NOMO-1 treated with DMSO at 0.1 percent for 48 hours (cell line): ENCODE data around the gene TM9SF2.
"Not testable (repeated sequence)": the region's sequence is repeated elsewhere in the genome, so short reads cannot be mapped to it uniquely, and the experiment has no call there.

ENCODE experiments used
- DNase-seq: peaks from one replicate; lab custom pipeline; 2025; ENCODE audit not compliant: unreplicated experiment; lab: John Stamatoyannopoulos, UW

Gene TM9SF2

GRCh38 chr13:99528547-99528946, 27.3 kb downstream of the TM9SF2 start:
- DNase-seq = no peak

- no peak for DNase-seq
Measured at GRCh38 chr13:99536023-99536422, 34.8 kb downstream of the TM9SF2 start.

GRCh38 chr13:99540530-99540929, 39.3 kb downstream of the TM9SF2 start:
- no peak for DNase-seq

- DNase-seq = no peak
Measured at GRCh38 chr13:99542788-99543406, 41.6 kb downstream of the TM9SF2 start.

- no peak for DNase-seq
Measured at GRCh38 chr13:99545361-99545760, 44.1 kb downstream of the TM9SF2 start.

GRCh38 chr13:99545979-99546378, 44.7 kb downstream of the TM9SF2 start:
- no peak for DNase-seq

- DNase-seq = no peak
Measured at GRCh38 chr13:99546878-99547277, 45.6 kb downstream of the TM9SF2 start.

GRCh38 chr13:99548448-99548847, 47.2 kb downstream of the TM9SF2 start:
- peak; percentile 73 for DNase-seq

- DNase-seq = no peak
Measured at GRCh38 chr13:99553033-99553432, 51.8 kb downstream of the TM9SF2 start.

GRCh38 chr13:99555149-99555548, 53.9 kb downstream of the TM9SF2 start:
- DNase-seq = no peak

GRCh38 chr13:99556867-99557443, 55.7 kb downstream of the TM9SF2 start:
- DNase-seq = no peak

- DNase-seq = no peak
Measured at GRCh38 chr13:99558570-99559180, 57.4 kb downstream of the TM9SF2 start.

GRCh38 chr13:99559560-99559959, 58.3 kb downstream of the TM9SF2 start:
- no peak for DNase-seq

GRCh38 chr13:99563404-99563803, 62.1 kb downstream of the TM9SF2 start:
- no peak for DNase-seq

- no peak for DNase-seq
Measured at GRCh38 chr13:99564386-99564785, 63.1 kb downstream of the TM9SF2 start.

- no peak for DNase-seq
Measured at GRCh38 chr13:99565478-99566124, 64.3 kb downstream of the TM9SF2 start.

- no peak for DNase-seq
Measured at GRCh38 chr13:99566125-99567083, 65.1 kb downstream of the TM9SF2 start.

GRCh38 chr13:99568901-99569300, 67.6 kb downstream of the TM9SF2 start:
- not testable (repeated sequence) for DNase-seq

- no peak for DNase-seq
Measured at GRCh38 chr13:99572131-99572530, 70.9 kb downstream of the TM9SF2 start.

GRCh38 chr13:99572921-99573320, 71.6 kb downstream of the TM9SF2 start:
- no peak for DNase-seq
